GM21619 (cell line): ENCODE results near the gene SLC44A3.

Source experiments
- ATAC-seq: cut with Tn5 transposase; IDR thresholded peaks from one replicate; pipeline ENCODE4 v1.9.1; 2021; ENCODE audit not compliant: unreplicated experiment

The SLC44A3 gene

GRCh38 chr1:94872771-94873495, 52.8 kb downstream of the SLC44A3 start:
- no peak for ATAC-seq

GRCh38 chr1:94873520-94874351, 53.6 kb downstream of the SLC44A3 start:
- ATAC-seq = no peak

GRCh38 chr1:94874423-94874822, 54.3 kb downstream of the SLC44A3 start:
- no peak for ATAC-seq

- no peak for ATAC-seq
These were observed 55.6 kb downstream of the SLC44A3 start for GRCh38 chr1:94875794-94876193.

- ATAC-seq = no peak
These were observed 56.2 kb downstream of the SLC44A3 start for GRCh38 chr1:94876362-94876761.

GRCh38 chr1:94878329-94878728, 58.2 kb downstream of the SLC44A3 start:
- ATAC-seq = no peak

GRCh38 chr1:94883691-94884090, 63.5 kb downstream of the SLC44A3 start:
- peak; percentile 48 for ATAC-seq

GRCh38 chr1:94884106-94884505, 63.9 kb downstream of the SLC44A3 start:
- ATAC-seq = no peak

- ATAC-seq = no peak
These were observed 64.3 kb downstream of the SLC44A3 start for GRCh38 chr1:94884507-94884906.

GRCh38 chr1:94886361-94886760, 66.2 kb downstream of the SLC44A3 start:
- no peak for ATAC-seq

- no peak for ATAC-seq
These were observed 66.9 kb downstream of the SLC44A3 start for GRCh38 chr1:94887106-94887505.

GRCh38 chr1:94887603-94888171, 67.5 kb downstream of the SLC44A3 start:
- ATAC-seq = no peak

- no peak for ATAC-seq
These were observed 68.0 kb downstream of the SLC44A3 start for GRCh38 chr1:94888201-94888600.

- ATAC-seq = no peak
These were observed 72.6 kb downstream of the SLC44A3 start for GRCh38 chr1:94892604-94893254.

GRCh38 chr1:94894630-94895029, 74.5 kb downstream of the SLC44A3 start:
- ATAC-seq = no peak

- no peak for ATAC-seq
These were observed 75.4 kb downstream of the SLC44A3 start for GRCh38 chr1:94895518-94895917.

- no peak for ATAC-seq
These were observed 78.6 kb downstream of the SLC44A3 start for GRCh38 chr1:94898491-94899385.

GRCh38 chr1:94899756-94900155, 79.6 kb downstream of the SLC44A3 start:
- no peak for ATAC-seq

GRCh38 chr1:94901841-94902240, 81.7 kb downstream of the SLC44A3 start:
- ATAC-seq = no peak

GRCh38 chr1:94903280-94904009, 83.3 kb downstream of the SLC44A3 start:
- no peak for ATAC-seq
